Mesothelial cell of epicardium (in vitro differentiated cells): ENCODE results near the gene CDC42BPG. TPM values are rescaled to one million over a fixed set of nuclear protein-coding genes. Genes with fewer than 3 reads are reported as not detected.

Source experiments
- DNase-seq, 2 experiments: peaks; one replicate each; pipeline ENCODE4 v3.0.0; 2021; ENCODE audit warnings: low spot score in 2 of 2; ENCODE audit not compliant: unreplicated experiment in 2 of 2
- H3K27ac Mint-ChIP-seq: 2 replicates; pipeline ENCODE4 v1.8.0; 2021; ENCODE audit warnings: mixed read lengths
- H3K27me3 Mint-ChIP-seq: 2 replicates; pipeline ENCODE4 v1.8.0; 2021; ENCODE audit warnings: low read depth, mixed read lengths
- H3K36me3 Mint-ChIP-seq: 2 replicates; pipeline ENCODE4 v1.8.0; 2021; ENCODE audit warnings: mixed read lengths
- H3K4me1 Mint-ChIP-seq: 2 replicates; pipeline ENCODE4 v1.8.0; 2021; ENCODE audit warnings: mixed read lengths
- H3K4me3 Mint-ChIP-seq: 2 replicates; pipeline ENCODE4 v1.8.0; 2021; ENCODE audit warnings: mild to moderate bottlenecking, moderate library complexity, mixed read lengths
- H3K9me3 Mint-ChIP-seq: 2 replicates; pipeline ENCODE4 v1.8.0; 2021; ENCODE audit warnings: mixed read lengths
- CTCF ChIP-seq: fragments of 200-600 bp; sonication (generic); IDR thresholded peaks from one replicate; pipeline ENCODE4 v1.5.0; 2021; ENCODE audit warnings: antibody characterized with exemption; ENCODE audit not compliant: unreplicated experiment
- total RNA-seq: library from RNA; stranded (reverse); gene quantifications from 3 replicates; pipeline ENCODE4 v1.2.1, GENCODE V29; 2021

Gene CDC42BPG
- total RNA-seq, 1 donor from 2014 or later: 30.1 TPM

GRCh38 chr11:64891880-64892279, 47.4 kb upstream of the CDC42BPG start:
- Mint-ChIP-seq H3K4me1 (peaks cover 13% of the 10 kb centered on the region), H3K36me3 (peaks cover 4% of the 10 kb centered on the region), H3K9me3 (no peaks in the 10 kb centered on the region), H3K27ac (no peak overlapping the region), H3K4me3 (no peak overlapping the region), H3K27me3 (no peaks in the 10 kb centered on the region)
- no peak for DNase-seq
- no peak for TF ChIP-seq CTCF

- TF ChIP-seq CTCF: no peak
- no peak for DNase-seq
- H3K4me1 Mint-ChIP-seq: peaks cover 13% of the 10 kb centered on the region
Observed at GRCh38 chr11:64891215-64891848, 46.9 kb upstream of the CDC42BPG start.

GRCh38 chr11:64890522-64890939, 46.1 kb upstream of the CDC42BPG start:
- TF ChIP-seq CTCF: no peak
- Mint-ChIP-seq H3K36me3 (no peaks in the 10 kb centered on the region), H3K27ac (no peak overlapping the region), H3K4me3 (no peak overlapping the region), H3K27me3 (no peaks in the 10 kb centered on the region), H3K9me3 (no peaks in the 10 kb centered on the region), H3K4me1 (peaks cover 18% of the 10 kb centered on the region)
- no peak for DNase-seq

More at GRCh38 chr11:64891215-64891848, 46.9 kb upstream of the CDC42BPG start:
- no peak overlapping the region for H3K27ac Mint-ChIP-seq
- no peak overlapping the region for H3K4me3 Mint-ChIP-seq
- no peaks in the 10 kb centered on the region for H3K9me3 Mint-ChIP-seq
- peaks cover 4% of the 10 kb centered on the region for H3K36me3 Mint-ChIP-seq
- no peaks in the 10 kb centered on the region for H3K27me3 Mint-ChIP-seq

GRCh38 chr11:64888729-64889511, 44.5 kb upstream of the CDC42BPG start:
- no peak for TF ChIP-seq CTCF
- peaks cover 20% of the 10 kb centered on the region for H3K4me1 Mint-ChIP-seq
- no peaks in the 10 kb centered on the region for H3K9me3 Mint-ChIP-seq
- no peak for DNase-seq
- H3K36me3 Mint-ChIP-seq: no peaks in the 10 kb centered on the region
- no peaks in the 10 kb centered on the region for H3K27me3 Mint-ChIP-seq
- no peak overlapping the region for H3K4me3 Mint-ChIP-seq
- peak overlapping the region; percentile 53 for H3K27ac Mint-ChIP-seq

GRCh38 chr11:64888406-64888728, 43.9 kb upstream of the CDC42BPG start:
- Mint-ChIP-seq H3K27me3 (no peaks in the 10 kb centered on the region), H3K4me1 (peaks cover 20% of the 10 kb centered on the region), H3K27ac (no peak overlapping the region), H3K36me3 (no peaks in the 10 kb centered on the region), H3K4me3 (peak overlapping the region; percentile 67), H3K9me3 (no peaks in the 10 kb centered on the region)
- TF ChIP-seq CTCF: no peak
- no peak for DNase-seq
